HEK293 (cell line): ENCODE measurements around the gene GUCA1C.

ENCODE experiments used
- TCF7L2 ChIP-seq: IDR thresholded peaks from 2 replicates; pipeline ENCODE4 v1.6.1; 2011; ENCODE audit warnings: low read depth, mild to moderate bottlenecking, inconsistent platforms, low read length, moderate library complexity, borderline replicate concordance
- ZNF16 ChIP-seq: fragments of 450-650 bp; formaldehyde crosslinking; IDR thresholded peaks from 2 replicates; pipeline ENCODE4 v1.5.1; 2016; ENCODE audit warnings: low read depth, missing biosample characterization, missing genetic modification characterization

DNA sequence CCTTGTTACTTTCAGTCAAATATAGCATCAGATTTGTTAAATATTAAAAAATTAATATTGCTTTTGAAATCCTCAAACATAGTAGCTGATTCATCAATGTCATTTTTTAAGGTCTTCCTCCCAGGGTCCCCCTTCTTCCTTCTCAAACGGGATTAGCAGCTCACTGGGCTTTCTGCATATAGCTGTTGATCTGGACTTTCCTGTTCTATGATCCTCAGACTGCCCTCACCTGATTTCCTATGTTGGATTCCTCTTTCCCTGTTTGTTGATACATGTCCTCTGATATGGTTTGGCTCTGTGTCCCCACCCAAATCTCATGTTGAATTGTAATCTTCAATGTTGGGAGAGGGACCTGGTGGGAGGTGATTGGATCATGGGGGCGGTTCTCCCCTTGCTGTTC lies 5.8 kb downstream of the GUCA1C start:
- TF ChIP-seq TCF7L2, result no peak
- TF ChIP-seq ZNF16 (tag by site-specific recombination), result no peak
